Measurements from ENCODE around the gene PCDH9. TPM values are rescaled to one million over a fixed set of nuclear protein-coding genes. Genes with fewer than 3 reads are reported as not detected.

Gene PCDH9
- total RNA-seq, 4 donors from 2014 or later = 2.8 to 22.4 (median 12.9) TPM

DNA sequence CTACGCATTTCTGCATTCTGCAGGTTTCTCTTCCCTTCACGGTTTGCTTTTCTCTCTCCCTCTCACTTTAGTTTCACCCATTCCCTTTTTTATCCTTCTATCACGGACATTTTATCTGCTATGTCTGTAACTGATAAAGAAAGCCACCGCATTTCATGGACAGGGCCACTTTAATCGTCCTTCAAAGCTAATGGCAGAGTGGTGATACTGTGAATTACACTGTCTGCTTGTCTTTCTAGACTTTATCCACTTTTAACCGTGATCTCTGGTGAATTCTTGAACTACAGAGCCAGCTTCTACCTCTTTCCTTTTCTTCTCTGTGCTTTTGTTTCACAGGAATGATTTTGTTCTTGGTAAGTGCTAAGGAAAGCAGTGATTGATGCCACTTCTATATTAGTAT, 760.4 kb downstream of the PCDH9 start:
- Histone ChIP-seq H3K27me3 (no peaks in the 10 kb centered on the region), H3K9me3 (no peaks in the 10 kb centered on the region), H3K27ac (no peak overlapping the region), H3K4me1 (no peaks in the 10 kb centered on the region), H3K36me3 (no peaks in the 10 kb centered on the region), H3K4me3 (replicated peaks in 1 of 3) (no peak overlapping the region)
- TF ChIP-seq, protein P1, sequence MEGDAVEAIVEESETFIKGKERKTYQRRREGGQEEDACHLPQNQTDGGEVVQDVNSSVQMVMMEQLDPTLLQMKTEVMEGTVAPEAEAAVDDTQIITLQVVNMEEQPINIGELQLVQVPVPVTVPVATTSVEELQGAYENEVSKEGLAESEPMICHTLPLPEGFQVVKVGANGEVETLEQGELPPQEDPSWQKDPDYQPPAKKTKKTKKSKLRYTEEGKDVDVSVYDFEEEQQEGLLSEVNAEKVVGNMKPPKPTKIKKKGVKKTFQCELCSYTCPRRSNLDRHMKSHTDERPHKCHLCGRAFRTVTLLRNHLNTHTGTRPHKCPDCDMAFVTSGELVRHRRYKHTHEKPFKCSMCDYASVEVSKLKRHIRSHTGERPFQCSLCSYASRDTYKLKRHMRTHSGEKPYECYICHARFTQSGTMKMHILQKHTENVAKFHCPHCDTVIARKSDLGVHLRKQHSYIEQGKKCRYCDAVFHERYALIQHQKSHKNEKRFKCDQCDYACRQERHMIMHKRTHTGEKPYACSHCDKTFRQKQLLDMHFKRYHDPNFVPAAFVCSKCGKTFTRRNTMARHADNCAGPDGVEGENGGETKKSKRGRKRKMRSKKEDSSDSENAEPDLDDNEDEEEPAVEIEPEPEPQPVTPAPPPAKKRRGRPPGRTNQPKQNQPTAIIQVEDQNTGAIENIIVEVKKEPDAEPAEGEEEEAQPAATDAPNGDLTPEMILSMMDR (IDR thresholded peaks at IDR 0.05) = no peak
- TF ChIP-seq POLR2A (IDR thresholded peaks at IDR 0.05) = no peak
- 69 to 78% methylated on average over 6 of the region's 6 CpGs for WGBS, 2 donors
- intact Hi-C loops (cut with DNase I) = no loop called here
- DNase-seq = no peak

DNA sequence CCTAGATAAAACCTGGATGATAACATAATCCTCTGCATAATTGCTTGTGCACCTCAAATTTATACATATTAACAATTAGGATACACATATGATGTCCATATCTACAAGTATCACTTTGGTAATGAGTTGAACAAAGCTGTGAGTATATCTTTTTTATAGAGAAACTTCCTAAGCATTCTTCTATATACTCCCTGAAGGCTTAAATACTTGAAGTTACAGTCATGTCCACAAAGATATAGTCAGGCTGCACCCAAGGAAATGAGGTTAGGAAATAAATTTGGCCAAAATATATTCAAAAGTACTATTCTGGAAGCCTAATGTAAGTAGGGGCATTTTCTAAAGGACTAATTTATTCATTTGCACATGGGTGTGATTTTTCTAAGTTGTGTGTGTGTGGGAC, 761.5 kb downstream of the PCDH9 start:
- no peaks in the 10 kb centered on the region for H3K4me1 ChIP-seq
- H3K27me3 ChIP-seq = no peaks in the 10 kb centered on the region
- no peak for DNase-seq
- H3K27ac ChIP-seq = no peak overlapping the region
- TF ChIP-seq, protein P1 (IDR thresholded peaks at IDR 0.05) = no peak
- TF ChIP-seq POLR2A (IDR thresholded peaks at IDR 0.05) = no peak
- no peaks in the 10 kb centered on the region for H3K36me3 ChIP-seq
- intact Hi-C loops (cut with DNase I) = no loop called here
- no peaks in the 10 kb centered on the region for H3K9me3 ChIP-seq
- H3K4me3 ChIP-seq (replicated peaks in 1 of 3) = no peak overlapping the region

DNA sequence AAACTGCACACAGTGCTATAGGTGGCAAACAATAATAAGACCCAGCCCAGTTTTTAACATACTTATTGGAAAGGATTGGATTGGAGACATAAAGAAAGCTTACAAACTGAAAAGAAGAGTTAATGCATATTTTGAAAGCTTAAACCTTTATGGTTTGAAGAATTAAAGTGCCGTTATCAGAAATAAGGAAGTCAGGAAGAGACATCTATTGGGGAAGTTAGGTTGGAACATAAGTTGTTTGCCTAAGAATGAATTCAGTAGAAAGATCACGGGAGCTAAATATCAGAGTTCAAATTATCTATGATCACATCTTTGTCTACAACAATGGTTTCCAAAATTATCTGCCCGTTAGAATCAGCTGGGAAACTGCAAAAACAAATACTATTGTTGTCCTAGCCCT, 767.9 kb downstream of the PCDH9 start:
- no peak overlapping the region for H3K4me3 ChIP-seq (replicated peaks in 1 of 3)
- intact Hi-C loops (cut with DNase I) = no loop called here

DNA sequence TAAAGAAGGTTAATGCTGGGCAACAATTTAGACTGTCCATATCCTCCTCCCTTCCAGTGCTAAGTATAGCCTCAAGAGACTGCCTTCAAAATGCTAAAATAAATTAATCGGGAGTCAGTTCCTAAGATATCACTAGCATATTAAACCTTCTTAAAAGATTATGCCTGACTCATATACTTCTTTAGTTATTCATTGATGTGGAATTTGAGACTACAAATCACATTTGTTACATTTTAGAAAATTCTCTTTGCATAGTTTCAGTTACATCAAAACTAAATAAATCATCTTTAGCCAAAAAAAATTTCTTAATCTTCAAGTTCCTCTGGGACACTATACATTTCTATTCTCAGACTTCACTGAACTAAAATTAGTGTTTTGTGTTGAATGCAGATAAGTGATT, 769.1 kb downstream of the PCDH9 start:
- Histone ChIP-seq H3K9me3 (no peaks in the 10 kb centered on the region), H3K27ac (no peak overlapping the region), H3K4me1 (no peaks in the 10 kb centered on the region), H3K27me3 (no peaks in the 10 kb centered on the region), H3K36me3 (no peaks in the 10 kb centered on the region), H3K4me3 (replicated peaks in 1 of 3) (no peak overlapping the region)
- intact Hi-C loops (cut with DNase I) = no loop called here
- 85 to 87% methylated on average over 1 of the region's 1 CpG for WGBS, 2 donors
- no peak for TF ChIP-seq POLR2A (IDR thresholded peaks at IDR 0.05)
- TF ChIP-seq, protein P1 (IDR thresholded peaks at IDR 0.05) = no peak
- no peak for DNase-seq

More for the DNA sequence above, 767.9 kb downstream of the PCDH9 start:
- TF ChIP-seq, protein P1 (IDR thresholded peaks at IDR 0.05) = no peak
- TF ChIP-seq POLR2A (IDR thresholded peaks at IDR 0.05) = no peak
- no peak overlapping the region for H3K27ac ChIP-seq
- WGBS, 2 donors = 67% methylated on average over 3 of the region's 3 CpGs
- no peaks in the 10 kb centered on the region for H3K4me1 ChIP-seq
- no peak for DNase-seq
- no peaks in the 10 kb centered on the region for H3K9me3 ChIP-seq
- no peaks in the 10 kb centered on the region for H3K27me3 ChIP-seq
- H3K36me3 ChIP-seq = no peaks in the 10 kb centered on the region

DNA sequence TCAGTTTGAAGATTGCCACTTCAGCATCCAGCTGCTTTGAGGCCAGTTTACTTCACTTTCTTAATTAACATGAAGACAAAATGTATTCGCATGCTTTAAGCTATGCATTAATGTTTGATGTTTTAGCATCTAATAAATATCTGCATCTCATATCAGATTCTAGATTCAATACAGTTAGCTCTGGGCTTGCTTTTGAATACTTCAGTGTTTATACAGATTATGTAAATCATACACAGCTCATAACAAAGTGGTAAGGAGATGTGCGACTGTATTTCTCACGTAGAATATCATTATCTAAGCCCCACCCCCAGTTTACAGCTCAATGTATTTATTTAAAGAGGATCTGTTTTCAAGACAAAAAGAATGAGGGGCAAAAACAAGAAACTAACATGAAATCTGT, 770.5 kb downstream of the PCDH9 start:
- WGBS, 2 donors = 96 to 97% methylated on average over 3 of the region's 3 CpGs
- H3K4me1 ChIP-seq = no peaks in the 10 kb centered on the region
- intact Hi-C loops (cut with DNase I) = no loop called here
- DNase-seq = no peak
- no peak overlapping the region for H3K4me3 ChIP-seq (replicated peaks in 1 of 3)
- no peaks in the 10 kb centered on the region for H3K36me3 ChIP-seq
- no peak overlapping the region for H3K27ac ChIP-seq
- H3K27me3 ChIP-seq = no peaks in the 10 kb centered on the region
- H3K9me3 ChIP-seq = no peaks in the 10 kb centered on the region
- TF ChIP-seq, protein P1 (IDR thresholded peaks at IDR 0.05) = no peak
- no peak for TF ChIP-seq POLR2A (IDR thresholded peaks at IDR 0.05)

All from thyroid gland (tissue), 4 donors.